RWPE1 (cell line): ENCODE measurements around the gene CBLIF.

ENCODE experiments used
- CTCF ChIA-PET: fragments of 350-600 bp; sonication (Branson Sonifier 250); formaldehyde crosslinking; extraction: SDS; loops from one replicate; lab custom pipeline; 2021; lab: Yijun Ruan, JAX
- POLR2A ChIA-PET: fragments of 400-600 bp; formaldehyde crosslinking; extraction: SDS; loops from one replicate; lab custom pipeline; 2020; ENCODE audit warnings: antibody characterized with exemption; ENCODE audit not compliant: low non-redundant PET; lab: Yijun Ruan, JAX
- DNase-seq: peaks from one replicate; pipeline ENCODE4 v3.0.0; 2012; ENCODE audit warnings: low spot score
- H3K27ac ChIP-seq: fragments of 450-650 bp; 2 replicates; pipeline ENCODE4 v1.5.1; 2017
- TF ChIP-seq, protein P1 (sequence below): fragments of 450-650 bp; conservative IDR thresholded peaks from 2 replicates; pipeline ENCODE4 v1.5.1; 2017; ENCODE audit warnings: low read depth, mild to moderate bottlenecking

The CBLIF gene

DNA sequence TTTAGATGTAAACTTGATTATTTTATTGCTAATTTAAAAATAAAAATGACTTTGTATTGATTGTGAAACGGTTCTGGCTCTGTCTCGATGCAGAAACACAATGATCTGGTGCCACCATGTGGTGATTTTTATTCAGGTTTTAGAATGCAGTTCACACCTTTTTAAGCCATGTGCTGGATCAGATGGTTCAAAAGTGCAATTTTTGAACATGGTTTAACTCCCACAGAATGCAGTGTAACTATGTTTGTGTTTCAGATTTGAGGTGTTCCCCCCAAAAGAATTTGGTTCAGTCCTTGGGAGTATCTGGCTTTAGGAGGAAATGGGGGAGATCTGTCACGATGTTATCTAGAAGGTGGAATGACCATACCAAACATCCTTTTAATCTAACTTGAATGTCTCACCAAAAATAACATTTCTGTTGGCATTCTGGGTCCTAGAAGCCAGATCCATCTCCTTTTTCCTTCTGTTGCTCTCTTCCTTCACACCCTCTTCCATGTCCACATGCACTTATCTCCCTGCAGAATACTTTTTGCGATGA is 42.6 kb downstream of the CBLIF start:
- ChIA-PET CTCF (no interaction called here), POLR2A (no interaction called here)
- TF ChIP-seq, protein P1, sequence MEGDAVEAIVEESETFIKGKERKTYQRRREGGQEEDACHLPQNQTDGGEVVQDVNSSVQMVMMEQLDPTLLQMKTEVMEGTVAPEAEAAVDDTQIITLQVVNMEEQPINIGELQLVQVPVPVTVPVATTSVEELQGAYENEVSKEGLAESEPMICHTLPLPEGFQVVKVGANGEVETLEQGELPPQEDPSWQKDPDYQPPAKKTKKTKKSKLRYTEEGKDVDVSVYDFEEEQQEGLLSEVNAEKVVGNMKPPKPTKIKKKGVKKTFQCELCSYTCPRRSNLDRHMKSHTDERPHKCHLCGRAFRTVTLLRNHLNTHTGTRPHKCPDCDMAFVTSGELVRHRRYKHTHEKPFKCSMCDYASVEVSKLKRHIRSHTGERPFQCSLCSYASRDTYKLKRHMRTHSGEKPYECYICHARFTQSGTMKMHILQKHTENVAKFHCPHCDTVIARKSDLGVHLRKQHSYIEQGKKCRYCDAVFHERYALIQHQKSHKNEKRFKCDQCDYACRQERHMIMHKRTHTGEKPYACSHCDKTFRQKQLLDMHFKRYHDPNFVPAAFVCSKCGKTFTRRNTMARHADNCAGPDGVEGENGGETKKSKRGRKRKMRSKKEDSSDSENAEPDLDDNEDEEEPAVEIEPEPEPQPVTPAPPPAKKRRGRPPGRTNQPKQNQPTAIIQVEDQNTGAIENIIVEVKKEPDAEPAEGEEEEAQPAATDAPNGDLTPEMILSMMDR: peak; percentile 61
- H3K27ac ChIP-seq: no peak overlapping the region
- peak; percentile 43 for DNase-seq

DNA sequence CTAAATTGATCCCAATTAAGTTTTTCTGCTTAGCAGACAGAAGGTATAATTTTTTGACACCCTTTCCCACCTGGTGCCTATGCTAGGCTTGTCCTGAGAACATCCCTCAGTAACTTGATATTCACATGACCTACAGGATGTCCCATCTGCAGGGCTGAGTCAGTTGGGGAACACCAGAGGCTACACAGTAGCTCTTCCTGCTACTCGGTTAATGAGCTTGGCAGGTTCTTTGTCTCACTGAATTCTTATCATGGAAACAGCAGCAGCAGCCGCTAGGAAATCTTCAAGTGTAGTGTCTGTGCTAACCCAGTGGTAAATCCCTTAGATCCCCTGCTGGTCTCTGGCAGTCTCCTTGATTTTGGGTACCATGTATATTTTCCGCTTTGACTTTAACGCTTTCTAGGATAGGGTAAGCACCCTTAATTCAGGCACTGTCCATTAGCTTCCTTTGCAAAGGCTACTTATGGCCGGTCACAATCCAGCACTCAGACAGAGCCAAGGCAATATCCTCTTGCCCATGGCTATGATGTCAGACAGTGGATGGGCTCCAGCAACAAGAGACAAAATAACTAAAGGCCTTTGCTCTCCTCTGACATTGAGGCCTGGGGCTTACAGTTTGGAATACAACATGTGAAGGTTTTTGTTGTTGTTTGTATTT is 43.2 kb downstream of the CBLIF start:
- DNase-seq: no peak
- ChIA-PET POLR2A (no interaction called here), CTCF (interaction anchor here (2.4 kb wide), 1 partner anchor 47 kb away, joined by 33 read pairs; the partner anchor contains the start of gene STX3)
- TF ChIP-seq, protein P1: no peak
- no peak overlapping the region for H3K27ac ChIP-seq

DNA sequence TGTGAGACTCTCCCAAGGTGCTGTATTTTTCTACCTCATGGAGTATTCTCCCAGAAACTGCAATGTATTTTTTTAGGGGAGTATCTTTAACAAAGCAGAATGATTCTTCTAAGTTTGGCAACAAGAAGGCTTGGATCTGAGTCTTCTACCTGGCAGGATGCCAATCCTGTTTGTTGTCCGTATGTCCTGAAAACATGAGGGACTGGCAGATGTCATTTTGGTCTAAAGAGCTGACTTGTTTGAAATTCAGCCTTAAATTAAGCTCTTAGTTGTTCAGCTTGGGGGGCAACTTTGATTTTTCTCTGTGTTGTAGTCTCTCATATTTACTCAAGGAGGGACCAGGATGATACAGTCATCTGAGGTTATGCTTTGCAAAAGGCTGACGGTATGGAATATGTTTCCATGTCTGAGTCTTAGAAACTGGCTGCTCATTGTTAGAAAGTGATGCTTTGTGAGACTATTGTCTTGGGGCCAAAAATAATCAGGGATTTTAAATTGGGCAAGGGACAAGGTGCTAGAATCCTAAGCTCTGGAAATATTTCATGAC is 44.1 kb downstream of the CBLIF start:
- TF ChIP-seq, protein P1: no peak
- H3K27ac ChIP-seq: no peak overlapping the region
- ChIA-PET CTCF (interaction anchor here (2.4 kb wide), 1 partner anchor 47 kb away, joined by 33 read pairs; the partner anchor contains the start of gene STX3), POLR2A (no interaction called here)
- no peak for DNase-seq

DNA sequence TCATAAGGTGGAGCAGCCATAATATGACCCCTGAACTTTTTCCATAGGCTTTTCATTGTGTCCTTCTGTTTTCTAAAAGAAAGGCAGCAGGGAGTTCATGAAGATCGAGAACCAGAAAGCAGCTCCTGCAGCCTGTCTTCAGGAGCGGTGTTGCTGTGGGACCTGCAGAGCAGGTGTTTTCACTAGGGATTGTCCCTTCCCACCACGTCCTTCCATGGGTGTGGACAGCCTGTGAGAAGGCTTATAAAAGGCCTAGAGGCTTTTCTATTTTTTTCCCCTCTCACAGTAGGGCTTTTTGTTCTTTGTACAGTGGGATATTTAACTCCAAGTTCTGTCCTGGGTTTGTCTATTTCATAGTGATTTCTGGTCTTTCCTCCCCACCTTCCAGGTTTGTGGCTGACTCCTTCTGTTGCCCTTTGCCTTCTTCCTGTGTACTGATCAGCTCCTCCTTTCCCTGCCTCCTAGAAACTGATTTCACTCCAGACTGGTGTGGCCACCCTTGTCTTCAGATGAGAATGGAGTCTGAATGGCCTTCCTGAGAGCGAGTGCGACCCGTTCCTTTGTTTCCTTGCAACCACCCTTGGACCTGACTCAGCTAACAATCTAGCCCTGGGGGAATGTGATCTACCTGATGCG is 44.8 kb downstream of the CBLIF start:
- POLR2A ChIA-PET: no interaction called here
- CTCF ChIA-PET: interaction anchor here (2.4 kb wide), 1 partner anchor 46 kb away, joined by 33 read pairs; the partner anchor contains the start of gene STX3
- no peak for DNase-seq
- H3K27ac ChIP-seq: no peak overlapping the region
- TF ChIP-seq, protein P1: no peak

DNA sequence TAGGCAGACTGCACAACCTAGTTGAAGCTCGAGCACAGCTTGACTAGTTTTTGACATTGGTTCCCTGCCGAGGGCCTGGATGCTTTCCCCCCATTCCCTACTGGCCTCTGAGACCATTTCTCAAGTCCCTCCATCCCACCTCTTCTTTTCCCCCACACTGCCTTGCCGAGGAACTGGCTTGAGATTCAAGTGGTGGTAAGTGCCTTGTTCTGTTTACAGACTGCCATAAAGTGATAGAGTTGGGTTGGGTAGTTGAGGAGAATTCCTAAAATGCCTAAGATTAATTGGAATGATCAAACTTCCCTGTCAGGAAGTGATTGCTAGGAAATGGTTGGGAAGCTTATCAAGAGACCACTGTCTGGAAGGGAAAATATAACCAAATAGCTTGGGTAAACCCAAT is 50.9 kb downstream of the CBLIF start:
- no peak for DNase-seq
- no peak overlapping the region for H3K27ac ChIP-seq
- CTCF ChIA-PET: no interaction called here
- TF ChIP-seq, protein P1: no peak
- POLR2A ChIA-PET: no interaction called here

DNA sequence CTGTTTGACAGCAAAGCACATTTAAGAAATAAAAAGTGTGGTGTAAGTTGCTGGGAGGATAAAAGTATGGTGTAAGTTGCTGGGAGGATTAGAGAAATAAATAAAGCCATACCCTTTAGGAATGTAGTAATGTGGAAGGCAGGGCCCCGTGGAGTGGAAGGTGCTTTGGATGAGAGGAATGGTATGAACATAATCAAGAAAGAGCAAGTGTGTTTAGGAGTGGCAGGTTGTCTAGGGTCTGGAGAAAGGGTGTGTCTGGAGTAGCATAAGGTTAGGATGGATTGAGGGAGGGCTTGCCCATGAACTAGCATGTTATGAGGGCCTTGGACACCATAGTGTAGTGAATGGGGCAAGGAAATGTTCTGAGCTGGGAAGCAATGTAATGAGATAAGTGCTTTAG is 52.8 kb downstream of the CBLIF start:
- CTCF ChIA-PET: no interaction called here

More for the DNA sequence above, 52.8 kb downstream of the CBLIF start:
- TF ChIP-seq, protein P1: no peak
- no peak for DNase-seq
- H3K27ac ChIP-seq: no peak overlapping the region
- POLR2A ChIA-PET: no interaction called here
